Activated T-helper 1 cell treated with anti-CD3 and anti-CD28 coated beads, Interleukin-12 subunit alpha, Interleukin-12 subunit beta, Interleukin-2, Interleukin-4 antibody, amounts not matched to agents 30 ng/mL and 10 ng/mL and 1 ng/mL, durations not matched to agents 14 hours and 24 hours and 36 hours (primary cell): ENCODE data around the gene MBD1. TPM values are rescaled to one million over a fixed set of nuclear protein-coding genes. Genes with fewer than 3 reads are reported as not detected.

Experiments used
- DNase-seq: peaks from one replicate; pipeline ENCODE4 v3.0.0; 2021; ENCODE audit warnings: low spot score
- H3K27ac Mint-ChIP-seq: one replicate; pipeline ENCODE4 v1.8.0; 2021; ENCODE audit warnings: mild to moderate bottlenecking, mixed read lengths
- H3K27me3 Mint-ChIP-seq: one replicate; pipeline ENCODE4 v1.8.0; 2022; ENCODE audit warnings: mild to moderate bottlenecking, moderate library complexity, mixed read lengths; ENCODE audit not compliant: insufficient read depth
- H3K36me3 Mint-ChIP-seq: one replicate; pipeline ENCODE4 v1.8.0; 2021; ENCODE audit warnings: low read depth, mixed read lengths
- H3K4me1 Mint-ChIP-seq: one replicate; pipeline ENCODE4 v1.8.0; 2021; ENCODE audit warnings: low read depth, mixed read lengths
- H3K4me3 Mint-ChIP-seq: one replicate; pipeline ENCODE4 v1.8.0; 2021; ENCODE audit warnings: mild to moderate bottlenecking, moderate library complexity, mixed read lengths
- H3K9me3 Mint-ChIP-seq: one replicate; pipeline ENCODE4 v1.8.0; 2021; ENCODE audit warnings: mixed read lengths
- intact Hi-C: fragments of 100-400 bp; cut with micrococcal nuclease; formaldehyde crosslinking; loops from one replicate; pipeline ENCODE4 v1.15.1; 2024
- total RNA-seq: library from RNA; stranded (reverse); gene quantifications from 2 replicates; pipeline ENCODE4 v1.2.3, GENCODE V29; 2022

MBD1 gene
- total RNA-seq, 1 donor from 2014 or later: 95.2 TPM

DNA sequence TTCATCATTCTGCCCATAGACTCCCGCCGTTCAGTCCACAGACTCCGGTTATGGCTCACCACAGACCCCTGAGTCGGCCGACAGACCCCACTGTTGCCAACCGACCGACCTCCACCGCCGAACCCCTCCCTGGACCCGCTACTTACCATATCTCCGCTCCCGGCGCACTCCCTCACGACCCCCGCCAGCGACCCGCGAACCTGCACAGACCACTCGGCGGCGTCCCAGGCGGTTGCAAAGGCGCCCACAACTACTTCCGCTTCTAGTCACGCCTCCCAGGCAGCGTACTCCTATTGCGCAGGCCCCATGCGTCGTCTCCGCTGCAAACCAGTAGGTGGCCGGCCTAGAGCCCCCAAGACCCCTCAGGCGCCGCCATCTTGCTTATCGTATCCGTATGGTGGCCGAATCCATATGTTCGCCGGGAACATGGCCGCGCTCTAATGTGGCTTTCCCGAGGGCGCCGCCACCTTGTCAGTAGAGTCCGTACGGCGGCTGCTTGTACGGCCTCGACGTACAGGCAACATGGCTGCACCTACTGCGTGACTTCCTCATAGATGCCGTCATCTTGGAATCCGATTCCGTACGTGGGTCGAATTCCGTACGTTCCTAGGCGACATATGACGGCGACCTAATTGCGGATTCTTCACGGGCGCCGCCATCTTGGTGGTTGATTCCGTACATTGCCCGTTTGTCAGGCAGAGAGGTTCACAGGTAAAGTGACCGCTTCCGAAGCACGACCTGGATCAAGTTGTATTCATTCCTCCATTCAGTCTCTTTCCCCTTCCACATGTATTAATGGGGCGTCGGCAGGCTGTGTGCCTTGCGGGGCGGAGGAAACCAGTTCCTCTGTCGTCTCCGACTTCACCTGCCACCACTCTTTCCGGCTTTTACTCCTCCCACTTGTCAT, 6.4 kb upstream of the MBD1 start, which contains the start of gene CXXC1:
Gene CXXC1, minus strand, starts transcription at position 252 of the 907 bp plus-strand sequence. Its CDS starts 103 bp downstream, at position 149.
- peak; percentile 95 for DNase-seq
- no peaks in the 10 kb centered on the region for H3K27me3 Mint-ChIP-seq
- peak within 1 kb of the TSS; percentile 97 for H3K27ac Mint-ChIP-seq
- H3K9me3 Mint-ChIP-seq: no peaks in the 10 kb centered on the region
- intact Hi-C loops: loop anchor here (1.0 to 10.0 kb wide), 12 partner anchors 7 to 1343 kb away; partner anchors contain the start of genes CFAP53, ELAC1, MEX3C and SKA1
- H3K36me3 Mint-ChIP-seq: peaks cover 37% of the 10 kb centered on the region
- H3K4me1 Mint-ChIP-seq: peaks cover 31% of the 10 kb centered on the region
- H3K4me3 Mint-ChIP-seq: peak within 1 kb of the TSS; percentile 93

DNA sequence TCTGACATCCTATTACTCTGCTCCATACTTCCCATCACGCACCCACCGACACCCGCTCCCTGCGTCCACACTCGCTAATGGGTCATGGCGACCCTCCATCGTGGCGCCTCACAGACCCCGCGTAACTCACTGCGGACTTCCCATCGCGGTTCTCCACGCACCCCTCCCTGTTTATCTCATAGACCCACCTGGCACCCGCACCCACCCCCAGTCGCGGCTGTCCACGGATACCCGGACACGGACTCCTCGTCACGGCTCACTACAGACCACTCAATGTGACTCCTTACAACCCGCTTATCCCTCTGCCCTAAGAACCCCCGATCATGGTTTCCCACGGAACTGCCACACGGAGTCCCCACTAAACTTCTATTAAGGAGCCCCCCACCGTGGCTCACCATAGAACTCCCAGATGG, 5.7 kb upstream of the MBD1 start:
- Mint-ChIP-seq H3K4me3 (peak overlapping the region; percentile 93), H3K9me3 (no peaks in the 10 kb centered on the region), H3K27me3 (no peaks in the 10 kb centered on the region), H3K27ac (peak overlapping the region; percentile 97), H3K36me3 (peaks cover 44% of the 10 kb centered on the region), H3K4me1 (peaks cover 31% of the 10 kb centered on the region)
- no peak for DNase-seq
- intact Hi-C loops: loop anchor here (1.0 to 10.0 kb wide), 11 partner anchors 11 to 1342 kb away; partner anchors contain the start of genes CFAP53, ELAC1, MEX3C and SKA1

DNA sequence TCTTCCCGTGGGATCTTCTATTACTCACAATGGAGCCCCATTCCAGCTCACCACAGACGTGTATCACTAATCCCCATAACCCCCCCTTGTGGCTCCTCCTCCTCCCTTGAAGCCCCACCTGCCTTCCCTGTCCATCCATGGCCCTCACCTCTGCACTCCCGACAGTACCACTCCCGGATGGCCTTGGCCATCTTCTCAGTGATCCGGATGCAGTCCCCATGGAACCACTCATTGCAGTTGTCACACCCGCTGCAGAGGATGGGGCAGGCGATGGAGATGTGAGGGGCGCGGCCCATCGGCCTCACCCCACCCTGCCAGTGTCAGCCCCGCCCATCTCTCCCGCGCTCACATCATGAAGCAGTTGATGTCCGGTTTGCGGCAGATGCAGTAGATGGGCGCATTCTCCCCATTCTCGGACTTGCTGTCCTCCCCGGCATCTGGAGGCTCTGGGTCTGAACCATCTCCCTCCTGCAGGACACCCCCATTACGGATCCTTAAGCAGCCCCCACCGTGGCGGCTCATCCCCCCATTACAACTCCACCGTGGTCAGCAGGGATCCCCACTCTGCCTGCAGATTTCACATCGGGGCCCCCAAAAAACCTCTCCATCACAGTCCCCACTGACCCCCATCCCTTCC, 5.2 kb upstream of the MBD1 start:
- Mint-ChIP-seq H3K9me3 (no peaks in the 10 kb centered on the region), H3K27me3 (no peaks in the 10 kb centered on the region), H3K4me3 (peak overlapping the region; percentile 93), H3K27ac (peak overlapping the region; percentile 97), H3K4me1 (peaks cover 31% of the 10 kb centered on the region), H3K36me3 (peaks cover 44% of the 10 kb centered on the region)
- intact Hi-C loops: loop anchor here (1.0 to 10.0 kb wide), 11 partner anchors 12 to 1342 kb away; partner anchors contain the start of genes CFAP53, ELAC1, MEX3C and SKA1
- DNase-seq: no peak

DNA sequence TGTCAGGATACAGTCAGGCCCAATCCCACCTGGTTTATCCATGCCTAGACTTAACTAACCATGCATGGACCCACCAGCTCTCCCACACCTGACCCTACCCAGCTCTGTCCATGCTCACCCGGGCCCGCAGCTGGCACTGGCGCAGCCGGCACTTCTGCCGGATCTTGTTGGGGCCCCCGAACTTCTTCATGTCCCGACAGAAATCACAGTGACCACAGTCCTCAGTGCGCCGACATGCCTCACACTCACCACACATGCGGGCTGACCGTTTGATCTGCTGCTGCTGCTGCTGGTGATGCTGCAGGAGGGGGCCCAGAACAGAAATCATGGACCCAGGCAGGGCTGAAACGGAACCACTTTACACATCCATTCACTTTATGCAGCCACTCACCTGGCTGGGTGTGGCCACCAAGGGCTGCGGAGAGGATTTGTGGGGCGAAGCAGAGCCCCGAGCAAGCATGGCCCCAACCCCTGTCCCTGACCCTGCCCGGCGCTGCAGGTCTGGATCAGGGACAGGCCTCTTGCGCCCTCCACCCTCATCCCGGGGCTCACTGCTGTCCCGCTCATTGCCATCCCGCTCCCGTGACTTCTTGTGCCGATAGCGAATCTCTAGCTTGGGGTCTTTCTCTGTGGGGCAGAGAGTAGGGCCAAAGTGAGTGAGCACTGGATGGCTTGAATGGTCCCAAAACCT, 4.5 kb upstream of the MBD1 start:
- Mint-ChIP-seq H3K4me1 (peaks cover 32% of the 10 kb centered on the region), H3K4me3 (peak overlapping the region; percentile 93), H3K27ac (peak overlapping the region; percentile 25), H3K9me3 (no peaks in the 10 kb centered on the region), H3K27me3 (no peaks in the 10 kb centered on the region), H3K36me3 (peaks cover 44% of the 10 kb centered on the region)
- no peak for DNase-seq
- intact Hi-C loops: loop anchor here (5.0 to 10.0 kb wide), 6 partner anchors 679 to 1341 kb away; partner anchors contain the start of genes ELAC1, MEX3C and SMAD4

DNA sequence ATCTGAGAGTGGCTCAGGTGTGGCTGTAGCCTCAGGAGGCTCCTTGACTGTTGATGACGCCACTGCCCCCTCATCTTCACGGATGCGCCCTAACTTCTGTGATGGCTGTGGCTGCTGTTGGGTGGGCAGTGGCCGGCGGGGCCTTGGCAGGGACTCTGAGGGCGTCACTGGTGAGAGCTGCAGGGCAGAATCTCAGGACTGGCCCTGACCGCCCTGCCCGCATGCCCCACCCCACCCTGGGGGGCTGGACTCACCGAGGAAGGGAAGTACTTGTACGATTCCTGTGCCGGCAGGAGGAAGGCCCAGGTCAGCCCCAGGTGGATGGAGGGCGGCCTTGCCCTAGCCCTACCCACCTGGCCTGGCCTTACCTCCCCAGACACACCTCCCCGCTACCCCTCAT, 3.7 kb upstream of the MBD1 start:
- Mint-ChIP-seq H3K9me3 (no peaks in the 10 kb centered on the region), H3K4me1 (peaks cover 39% of the 10 kb centered on the region)

DNA sequence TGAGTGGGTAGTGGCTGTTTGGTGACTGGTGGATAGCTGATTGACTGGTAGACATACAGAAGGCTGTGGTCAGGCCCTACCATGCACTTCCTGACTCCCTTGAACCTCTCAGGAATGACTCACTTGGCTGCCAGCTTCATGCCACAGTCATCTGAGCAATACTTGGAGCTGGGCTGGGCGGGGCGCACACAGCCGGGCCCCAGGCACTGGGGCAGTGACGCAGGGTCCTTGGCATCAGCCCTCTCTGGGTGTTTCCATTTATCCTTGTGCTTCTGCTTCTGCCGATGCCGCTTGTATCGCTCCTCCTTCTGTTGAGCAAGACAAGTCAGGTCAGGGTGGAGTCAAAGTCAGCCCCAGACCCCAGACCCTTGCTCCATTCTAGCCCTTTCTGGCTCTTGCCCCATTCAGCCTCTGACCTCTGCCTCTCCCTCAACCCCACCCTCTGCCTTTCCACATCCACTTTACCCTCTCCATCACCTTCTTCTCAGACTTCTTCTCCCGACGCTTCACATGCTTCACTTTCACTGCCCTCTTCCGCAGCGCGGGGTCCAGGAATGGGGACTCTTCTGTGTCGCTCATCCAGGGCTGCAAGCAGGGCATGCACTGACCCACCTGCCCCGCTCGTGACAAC, 3.0 kb upstream of the MBD1 start:
- Mint-ChIP-seq H3K27me3 (no peaks in the 10 kb centered on the region), H3K36me3 (peaks cover 51% of the 10 kb centered on the region), H3K9me3 (no peaks in the 10 kb centered on the region), H3K4me3 (peak overlapping the region; percentile 61), H3K27ac (peak overlapping the region; percentile 67), H3K4me1 (peaks cover 43% of the 10 kb centered on the region)
- intact Hi-C loops: loop anchor here (5.0 to 10.0 kb wide), 6 partner anchors 472 to 1340 kb away; partner anchors contain the start of genes ACAA2, ELAC1, ME2 and SMAD4
- DNase-seq: no peak

More for the DNA sequence above, 3.7 kb upstream of the MBD1 start:
- H3K4me3 Mint-ChIP-seq: peak overlapping the region; percentile 61
- H3K27me3 Mint-ChIP-seq: no peaks in the 10 kb centered on the region
- H3K36me3 Mint-ChIP-seq: peaks cover 50% of the 10 kb centered on the region
- no peak overlapping the region for H3K27ac Mint-ChIP-seq
- DNase-seq: no peak
- intact Hi-C loops: loop anchor here (5.0 to 10.0 kb wide), 6 partner anchors 680 to 1340 kb away; partner anchors contain the start of genes ELAC1, MEX3C and SMAD4

DNA sequence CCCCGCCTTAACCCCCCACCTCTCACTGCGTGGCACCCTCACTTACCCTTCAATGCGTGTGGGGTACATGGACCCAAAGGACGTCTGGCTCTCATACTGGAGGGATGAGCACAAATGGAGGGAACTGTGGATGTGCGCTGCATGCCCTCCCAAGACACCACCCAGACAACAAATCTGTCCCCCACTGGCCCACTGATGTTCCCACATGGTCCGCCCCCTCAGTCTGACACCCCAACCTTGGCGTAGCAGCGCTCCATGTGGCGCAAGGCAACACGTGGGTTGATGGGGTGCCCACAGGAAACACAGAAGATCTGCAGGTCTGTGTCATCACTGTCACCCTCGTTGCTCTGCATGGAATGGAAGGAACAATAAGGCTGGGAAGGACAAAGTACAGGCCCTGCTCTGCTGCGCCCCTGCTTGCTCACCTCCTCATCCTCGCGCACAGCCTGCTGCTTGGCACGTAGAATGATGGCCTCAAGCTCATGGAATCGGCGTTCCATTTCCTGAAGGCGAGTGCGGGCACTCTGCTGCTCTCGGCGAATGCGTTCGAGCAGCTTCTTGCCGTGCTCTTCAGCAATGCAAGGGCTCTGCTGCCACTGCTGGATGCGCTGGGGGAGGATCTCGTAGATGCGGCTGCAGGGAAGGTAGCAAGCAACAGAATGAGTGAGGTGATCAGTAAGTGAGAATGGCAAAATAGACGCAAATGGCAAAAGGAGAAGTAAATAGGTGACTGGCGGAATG, 2.3 kb upstream of the MBD1 start:
- peak overlapping the region; percentile 61 for H3K4me3 Mint-ChIP-seq
- intact Hi-C loops: loop anchor here (5.0 to 10.0 kb wide), 6 partner anchors 471 to 1339 kb away; partner anchors contain the start of genes ACAA2, ELAC1, ME2 and SMAD4
- peak overlapping the region; percentile 67 for H3K27ac Mint-ChIP-seq
- no peaks in the 10 kb centered on the region for H3K27me3 Mint-ChIP-seq
- DNase-seq: no peak
- H3K4me1 Mint-ChIP-seq: peaks cover 50% of the 10 kb centered on the region
- H3K9me3 Mint-ChIP-seq: no peaks in the 10 kb centered on the region
- peaks cover 56% of the 10 kb centered on the region for H3K36me3 Mint-ChIP-seq

DNA sequence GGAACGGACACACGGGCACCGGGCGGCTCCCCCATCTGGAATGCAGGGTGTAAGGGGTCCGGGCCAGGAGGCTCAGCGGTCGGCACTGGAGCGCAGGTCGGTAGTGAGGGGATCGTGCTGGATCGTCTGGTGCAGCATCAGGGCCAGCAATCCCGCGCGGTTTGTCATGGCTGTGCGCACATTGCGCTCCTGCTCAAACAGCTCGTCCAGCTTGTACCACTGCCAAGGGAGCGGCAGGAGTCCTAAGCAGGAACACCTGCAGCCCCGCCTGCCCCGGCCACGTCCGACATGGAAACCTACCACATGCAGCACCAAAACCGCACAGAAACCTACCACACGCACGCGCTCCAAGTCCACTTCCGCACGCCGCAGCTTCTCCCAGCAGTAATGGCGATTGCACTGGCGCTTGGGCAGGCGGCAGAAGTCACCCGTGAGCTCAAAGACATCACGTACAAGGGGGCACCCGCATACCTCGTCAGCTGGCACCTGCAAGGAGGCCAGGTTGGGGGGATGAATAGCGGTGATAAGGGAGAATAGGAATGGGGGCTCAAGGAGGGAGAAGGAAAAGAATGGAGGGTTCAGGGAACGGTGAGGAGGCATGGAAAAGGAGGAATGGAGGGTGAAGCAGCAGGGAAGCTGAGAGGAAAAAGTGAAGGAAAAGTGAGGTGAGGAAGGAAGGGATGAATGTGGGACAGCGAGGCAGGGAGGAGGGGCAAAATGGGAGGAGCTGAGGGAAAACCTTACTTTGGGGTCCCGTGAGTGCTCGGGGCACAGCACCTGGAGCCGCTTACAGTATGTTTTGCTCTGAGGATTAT, 1.4 kb upstream of the MBD1 start:
- no peaks in the 10 kb centered on the region for H3K9me3 Mint-ChIP-seq
- peaks cover 52% of the 10 kb centered on the region for H3K4me1 Mint-ChIP-seq
- H3K27me3 Mint-ChIP-seq: no peaks in the 10 kb centered on the region
- peak overlapping the region; percentile 72 for H3K27ac Mint-ChIP-seq
- intact Hi-C loops: loop anchor here (5.0 to 10.0 kb wide), 6 partner anchors 470 to 1338 kb away; partner anchors contain the start of genes ACAA2, ELAC1, ME2 and SMAD4
- no peak for DNase-seq
- peak overlapping the region; percentile 50 for H3K4me3 Mint-ChIP-seq
- peaks cover 58% of the 10 kb centered on the region for H3K36me3 Mint-ChIP-seq

DNA sequence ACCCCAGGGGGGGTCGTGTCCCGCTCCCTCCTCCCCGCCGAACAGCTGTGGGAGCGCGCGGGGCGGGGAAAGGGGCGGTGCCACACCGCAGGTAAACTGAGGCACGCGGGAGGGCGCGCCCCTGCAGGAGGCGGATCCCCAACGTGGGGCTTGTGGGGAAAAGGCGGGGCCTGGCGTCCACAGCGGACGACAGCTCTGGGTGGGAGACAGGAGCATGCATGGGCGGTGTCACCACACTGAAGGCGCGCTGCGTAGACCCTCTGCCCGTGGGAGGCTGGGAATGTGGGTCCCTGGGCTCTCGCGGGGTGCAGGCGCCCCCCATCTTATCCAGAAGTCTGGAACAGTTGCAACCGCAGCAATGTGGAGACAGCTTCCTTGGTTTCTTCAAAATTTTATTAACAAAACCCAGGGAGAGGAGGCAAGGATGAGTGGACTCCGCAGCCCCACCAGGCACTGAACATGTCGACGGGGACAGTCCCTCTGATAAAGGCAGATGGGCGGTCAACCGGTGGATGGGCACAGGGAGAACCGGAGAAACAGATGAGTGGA, 723 bp upstream of the MBD1 start:
- H3K4me3 Mint-ChIP-seq: peak overlapping the region; percentile 91
- intact Hi-C loops: loop anchor here (1.0 to 10.0 kb wide), 12 partner anchors 16 to 1337 kb away; partner anchors contain the start of genes ACAA2, CFAP53, ELAC1 and ME2
- H3K4me1 Mint-ChIP-seq: peaks cover 45% of the 10 kb centered on the region
- H3K27me3 Mint-ChIP-seq: no peaks in the 10 kb centered on the region
- no peaks in the 10 kb centered on the region for H3K9me3 Mint-ChIP-seq
- DNase-seq: no peak
- peaks cover 55% of the 10 kb centered on the region for H3K36me3 Mint-ChIP-seq
- peak overlapping the region; percentile 87 for H3K27ac Mint-ChIP-seq

DNA sequence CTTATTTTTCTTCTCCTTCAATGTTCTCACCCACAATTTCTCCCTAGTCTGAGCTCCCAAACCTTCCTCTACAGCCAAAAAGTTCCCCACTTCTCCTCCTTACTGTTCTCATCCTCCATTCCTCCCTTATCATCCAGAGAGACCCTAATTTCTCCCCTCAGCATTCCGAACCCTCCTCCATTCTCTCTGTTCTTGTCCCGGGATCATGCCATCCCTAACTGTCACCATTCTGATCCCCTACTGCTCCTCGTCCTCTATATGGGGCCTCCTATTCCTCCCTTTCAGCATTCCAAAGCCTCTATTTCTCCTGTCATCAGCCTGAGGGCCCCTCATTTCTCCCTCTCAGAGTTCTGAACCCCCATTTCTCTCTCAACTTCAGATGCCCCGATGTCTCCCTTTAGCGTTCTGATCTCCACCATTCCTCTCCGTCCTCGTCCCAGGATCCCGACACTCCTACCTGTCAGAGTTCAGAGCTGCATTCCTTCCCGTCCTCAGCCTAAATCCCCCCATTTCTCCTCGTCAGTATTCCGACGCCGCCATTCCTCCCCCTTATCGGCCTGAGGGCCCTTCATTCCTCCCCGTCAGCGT, 522 bp downstream of the MBD1 start:
- H3K27me3 Mint-ChIP-seq: no peaks in the 10 kb centered on the region
- peaks cover 58% of the 10 kb centered on the region for H3K36me3 Mint-ChIP-seq
- intact Hi-C loops: loop anchor here (1.0 to 10.0 kb wide), 13 partner anchors 8 to 1336 kb away; partner anchors contain the start of genes ACAA2, CFAP53, ELAC1 and ME2
- peak overlapping the region; percentile 91 for H3K4me3 Mint-ChIP-seq
- DNase-seq: no peak
- H3K4me1 Mint-ChIP-seq: peaks cover 35% of the 10 kb centered on the region
- H3K9me3 Mint-ChIP-seq: no peaks in the 10 kb centered on the region
- H3K27ac Mint-ChIP-seq: peak overlapping the region; percentile 87
